Measurements from ENCODE around the gene AP5M1. TPM values are rescaled to one million over a fixed set of nuclear protein-coding genes. Genes with fewer than 3 reads are reported as not detected.
A peak's percentile ranks its signal among the peaks of the same experiment; 100 is the strongest.
"Not testable (repeated sequence)": the region's sequence is repeated elsewhere in the genome, so short reads cannot be mapped to it uniquely, and the experiment has no call there.

The AP5M1 gene, protein sequence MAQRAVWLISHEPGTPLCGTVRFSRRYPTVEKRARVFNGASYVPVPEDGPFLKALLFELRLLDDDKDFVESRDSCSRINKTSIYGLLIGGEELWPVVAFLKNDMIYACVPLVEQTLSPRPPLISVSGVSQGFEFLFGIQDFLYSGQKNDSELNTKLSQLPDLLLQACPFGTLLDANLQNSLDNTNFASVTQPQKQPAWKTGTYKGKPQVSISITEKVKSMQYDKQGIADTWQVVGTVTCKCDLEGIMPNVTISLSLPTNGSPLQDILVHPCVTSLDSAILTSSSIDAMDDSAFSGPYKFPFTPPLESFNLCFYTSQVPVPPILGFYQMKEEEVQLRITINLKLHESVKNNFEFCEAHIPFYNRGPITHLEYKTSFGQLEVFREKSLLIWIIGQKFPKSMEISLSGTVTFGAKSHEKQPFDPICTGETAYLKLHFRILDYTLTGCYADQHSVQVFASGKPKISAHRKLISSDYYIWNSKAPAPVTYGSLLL
- 58.4 and 79.1 TPM in 2 replicates for total RNA-seq (ENCODE audit: low replicate concordance)

DNA sequence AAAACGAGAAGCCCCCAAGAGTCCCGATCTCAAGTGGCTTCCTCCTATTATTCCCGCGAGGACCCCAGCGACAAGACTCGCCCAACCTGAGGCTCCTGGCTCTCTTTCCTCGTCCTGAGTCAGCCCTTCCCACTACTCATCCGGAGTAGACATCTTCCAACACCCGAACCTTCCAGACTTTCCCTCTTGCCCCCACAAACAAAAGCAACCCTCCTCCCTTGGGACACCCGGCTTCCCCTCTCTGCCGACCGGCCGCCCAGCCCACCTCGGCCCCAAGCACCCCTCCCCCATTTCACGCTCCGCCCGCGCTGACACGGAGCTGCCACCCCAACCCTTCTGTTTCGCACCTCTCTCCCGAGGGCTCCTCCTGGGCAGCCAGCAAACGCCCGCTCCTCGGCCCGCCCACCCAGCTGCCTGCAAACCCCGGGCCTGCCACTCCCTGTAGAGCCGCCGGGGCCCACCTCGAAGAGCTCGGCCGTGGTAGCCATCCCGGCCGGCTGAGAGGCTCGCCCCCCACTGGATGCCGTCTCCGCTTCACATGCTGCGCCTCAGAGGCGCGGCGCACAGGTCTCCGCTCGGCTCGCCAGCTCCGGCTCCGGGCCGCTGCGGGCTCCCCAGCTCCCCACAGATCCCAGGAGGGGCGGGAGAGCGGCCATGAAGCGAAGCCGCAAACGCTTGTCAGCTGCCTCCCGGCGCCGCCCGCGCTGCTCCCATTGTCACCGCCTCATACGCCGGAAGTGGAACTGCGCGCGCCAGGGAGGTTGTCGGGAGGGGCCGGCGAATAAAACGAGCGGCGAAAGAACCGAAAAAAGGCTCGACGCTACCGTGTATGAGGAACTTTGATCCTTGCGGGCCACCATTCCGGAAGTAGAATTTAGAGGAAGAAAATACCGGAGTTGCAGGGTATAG is at the start of gene AP5M1, which contains the start of gene EXOC5:
AP5M1 (plus strand) TSS at position 811 of the 909 bp plus-strand sequence. CDS start 344 bp downstream, outside the sequence.
EXOC5 (minus strand) TSS at position 745 of the 909 bp plus-strand sequence; CDS start at position 488, 257 bp downstream.
- peak within 1 kb of the TSS; percentile 96 for H3K27ac ChIP-seq
- peaks cover 96% of the 10 kb centered on the region for H3K79me2 ChIP-seq (ENCODE audit: low read depth)
- H3K9me3 ChIP-seq (ENCODE audit: low read depth): no peaks in the 10 kb centered on the region
- Mint-ChIP-seq H3K36me3 (peaks cover 7% of the 10 kb centered on the region), H3K4me3 (peak within 1 kb of the TSS; percentile 99), H3K9me3 (no peaks in the 10 kb centered on the region), H3K4me1 (peaks cover 44% of the 10 kb centered on the region), H3K27ac (peak within 1 kb of the TSS; percentile 99), H3K27me3 (ENCODE audit: insufficient read depth, low read depth) (no peaks in the 10 kb centered on the region)
- peaks cover 44% of the 10 kb centered on the region for H3K4me1 ChIP-seq
- no peaks in the 10 kb centered on the region for H3K36me3 ChIP-seq
- TF ChIP-seq, protein P1, sequence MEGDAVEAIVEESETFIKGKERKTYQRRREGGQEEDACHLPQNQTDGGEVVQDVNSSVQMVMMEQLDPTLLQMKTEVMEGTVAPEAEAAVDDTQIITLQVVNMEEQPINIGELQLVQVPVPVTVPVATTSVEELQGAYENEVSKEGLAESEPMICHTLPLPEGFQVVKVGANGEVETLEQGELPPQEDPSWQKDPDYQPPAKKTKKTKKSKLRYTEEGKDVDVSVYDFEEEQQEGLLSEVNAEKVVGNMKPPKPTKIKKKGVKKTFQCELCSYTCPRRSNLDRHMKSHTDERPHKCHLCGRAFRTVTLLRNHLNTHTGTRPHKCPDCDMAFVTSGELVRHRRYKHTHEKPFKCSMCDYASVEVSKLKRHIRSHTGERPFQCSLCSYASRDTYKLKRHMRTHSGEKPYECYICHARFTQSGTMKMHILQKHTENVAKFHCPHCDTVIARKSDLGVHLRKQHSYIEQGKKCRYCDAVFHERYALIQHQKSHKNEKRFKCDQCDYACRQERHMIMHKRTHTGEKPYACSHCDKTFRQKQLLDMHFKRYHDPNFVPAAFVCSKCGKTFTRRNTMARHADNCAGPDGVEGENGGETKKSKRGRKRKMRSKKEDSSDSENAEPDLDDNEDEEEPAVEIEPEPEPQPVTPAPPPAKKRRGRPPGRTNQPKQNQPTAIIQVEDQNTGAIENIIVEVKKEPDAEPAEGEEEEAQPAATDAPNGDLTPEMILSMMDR (IDR thresholded peaks at IDR 0.05): no peak
- peak; percentile 29 for TF ChIP-seq EZH2 (IDR thresholded peaks at IDR 0.05)
- TF ChIP-seq EZH2phosphoT487 (IDR thresholded peaks at IDR 0.05): no peak
- peak within 1 kb of the TSS; percentile 71 for H3K9ac ChIP-seq
- peaks cover 28% of the 10 kb centered on the region for H3F3A ChIP-seq (ENCODE audit: low read depth)
- peak within 1 kb of the TSS; percentile 67 for H2AFZ ChIP-seq (replicated peaks)
- H3K4me3 ChIP-seq: peak within 1 kb of the TSS; percentile 73
- DNase-seq (ENCODE audit: low spot score): peak; percentile 97
- H3K27me3 ChIP-seq: no peaks in the 10 kb centered on the region
- H4K20me1 ChIP-seq (ENCODE audit: low read depth): peaks cover 47% of the 10 kb centered on the region
- H3K4me2 ChIP-seq: peak within 1 kb of the TSS; percentile 97

DNA sequence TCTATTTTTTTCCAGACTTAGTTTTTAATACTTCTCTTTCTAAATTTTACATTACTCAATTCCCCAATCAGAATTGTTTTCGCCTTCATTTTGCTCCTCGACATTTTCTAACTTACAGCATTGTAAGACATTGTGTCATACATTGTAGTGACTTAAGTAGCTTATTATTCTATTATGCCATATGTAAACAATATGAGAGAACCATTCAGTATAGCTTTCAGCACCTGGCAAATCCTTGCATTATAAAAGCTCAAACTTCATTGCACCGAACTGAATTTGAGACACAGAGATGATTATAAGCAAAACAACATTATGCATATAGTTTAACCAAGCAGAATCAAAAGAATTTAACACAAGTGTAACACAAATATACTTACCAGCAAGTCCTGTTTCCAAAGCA is 46.8 kb upstream of the AP5M1 start:
- Histone ChIP-seq H3K4me1 (no peaks in the 10 kb centered on the region), H3F3A (ENCODE audit: low read depth) (peaks cover 11% of the 10 kb centered on the region), H3K79me2 (ENCODE audit: low read depth) (peaks cover 48% of the 10 kb centered on the region), H4K20me1 (ENCODE audit: low read depth) (peaks cover 14% of the 10 kb centered on the region), H2AFZ (replicated peaks) (no peak overlapping the region), H3K27me3 (no peaks in the 10 kb centered on the region), H3K4me3 (no peak overlapping the region), H3K36me3 (peaks cover 39% of the 10 kb centered on the region), H3K9ac (no peak overlapping the region), H3K27ac (peak overlapping the region; percentile 21), H3K4me2 (no peak overlapping the region), H3K9me3 (ENCODE audit: low read depth) (no peaks in the 10 kb centered on the region)
- Mint-ChIP-seq H3K36me3 (peaks cover 42% of the 10 kb centered on the region), H3K4me1 (peaks cover 2% of the 10 kb centered on the region), H3K9me3 (no peaks in the 10 kb centered on the region), H3K27ac (no peak overlapping the region), H3K4me3 (no peak overlapping the region), H3K27me3 (ENCODE audit: insufficient read depth, low read depth) (no peaks in the 10 kb centered on the region)
- TF ChIP-seq EZH2 (IDR thresholded peaks at IDR 0.05): no peak
- TF ChIP-seq, protein P1 (IDR thresholded peaks at IDR 0.05): no peak
- no peak for TF ChIP-seq EZH2phosphoT487 (IDR thresholded peaks at IDR 0.05)
- no peak for DNase-seq (ENCODE audit: low spot score)

DNA sequence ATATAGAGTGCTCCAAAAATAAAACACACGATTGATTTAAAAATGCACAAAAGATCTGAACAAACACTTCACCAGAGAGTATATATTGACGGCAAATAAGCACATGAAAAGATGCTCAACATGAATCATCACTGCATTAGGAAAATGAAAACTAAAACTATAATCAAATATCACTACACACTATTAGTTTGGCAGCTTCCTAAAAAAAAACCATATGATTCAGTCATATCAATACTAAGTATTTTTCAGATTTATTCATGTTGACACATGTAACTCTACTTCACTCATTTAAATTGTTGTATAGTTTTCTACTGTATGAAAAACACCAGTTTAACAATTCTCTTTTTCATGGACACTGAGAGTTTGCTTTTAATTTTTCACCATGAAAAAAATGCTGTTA is 41.7 kb upstream of the AP5M1 start:
- peaks cover 2% of the 10 kb centered on the region for H3K4me1 Mint-ChIP-seq
- DNase-seq (ENCODE audit: low spot score): no peak
- Histone ChIP-seq H3K4me2 (no peak overlapping the region), H3K27ac (no peak overlapping the region), H4K20me1 (ENCODE audit: low read depth) (peaks cover 14% of the 10 kb centered on the region), H3K4me1 (no peaks in the 10 kb centered on the region), H3F3A (ENCODE audit: low read depth) (peaks cover 6% of the 10 kb centered on the region), H3K4me3 (no peak overlapping the region), H3K9ac (no peak overlapping the region), H3K36me3 (peaks cover 44% of the 10 kb centered on the region), H3K27me3 (no peaks in the 10 kb centered on the region), H3K9me3 (ENCODE audit: low read depth) (no peaks in the 10 kb centered on the region), H3K79me2 (ENCODE audit: low read depth) (peaks cover 55% of the 10 kb centered on the region), H2AFZ (replicated peaks) (no peak overlapping the region)
- H3K9me3 Mint-ChIP-seq: peaks cover 2% of the 10 kb centered on the region
- H3K36me3 Mint-ChIP-seq: peaks cover 51% of the 10 kb centered on the region
- no peak overlapping the region for H3K4me3 Mint-ChIP-seq
- no peaks in the 10 kb centered on the region for H3K27me3 Mint-ChIP-seq (ENCODE audit: insufficient read depth, low read depth)
- TF ChIP-seq, protein P1 (IDR thresholded peaks at IDR 0.05): no peak
- no peak for TF ChIP-seq EZH2 (IDR thresholded peaks at IDR 0.05)
- no peak for TF ChIP-seq EZH2phosphoT487 (IDR thresholded peaks at IDR 0.05)
- no peak overlapping the region for H3K27ac Mint-ChIP-seq

DNA sequence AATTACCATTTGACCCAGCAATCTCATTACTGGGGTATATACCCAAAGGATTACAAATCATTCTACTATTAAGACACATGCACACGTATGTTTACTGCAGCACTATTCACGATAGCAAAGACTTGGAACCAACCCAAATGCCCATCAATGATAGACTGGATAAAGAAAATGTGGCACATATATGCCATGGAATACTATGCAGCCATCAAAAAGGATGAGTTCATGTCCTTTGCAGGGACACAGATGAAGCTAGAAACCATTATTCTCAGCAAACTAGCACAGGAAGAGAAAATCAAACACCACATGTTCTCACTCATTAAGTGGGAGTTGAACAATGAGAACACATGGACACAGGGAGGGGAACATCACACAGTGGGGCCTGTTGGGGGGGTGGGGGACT is 40.5 kb upstream of the AP5M1 start:
- H3K4me3 ChIP-seq; H3K4me1 Mint-ChIP-seq; H3K27me3 ChIP-seq; DNase-seq (ENCODE audit: low spot score); H3K4me2 ChIP-seq; H4K20me1 ChIP-seq (ENCODE audit: low read depth); H2AFZ ChIP-seq (replicated peaks); H3K4me1 ChIP-seq; H3K9me3 ChIP-seq (ENCODE audit: low read depth); H3K27ac ChIP-seq; H3K9ac ChIP-seq; H3K9me3 Mint-ChIP-seq; H3K4me3 Mint-ChIP-seq; H3K27ac Mint-ChIP-seq; H3K27me3 Mint-ChIP-seq (ENCODE audit: insufficient read depth, low read depth): not testable (repeated sequence)
- H3K36me3 ChIP-seq: peaks cover 42% of the 10 kb centered on the region
- H3F3A ChIP-seq (ENCODE audit: low read depth): peaks cover 12% of the 10 kb centered on the region
- H3K79me2 ChIP-seq (ENCODE audit: low read depth): peaks cover 46% of the 10 kb centered on the region
- H3K36me3 Mint-ChIP-seq: peaks cover 56% of the 10 kb centered on the region

Data from neural progenitor cell (in vitro differentiated cells).